Dermis blood vessel endothelial cell (primary cell): ENCODE measurements around the gene TMUB1. TPM values are rescaled to one million over a fixed set of nuclear protein-coding genes. Genes with fewer than 3 reads are reported as not detected.

ENCODE experiments used
- DNase-seq: peaks from one replicate; pipeline ENCODE4 v3.0.0; 2010
- total RNA-seq: library from RNA; depleted of rRNA; stranded (reverse); fragments of >200 nt; gene quantifications from 2 replicates; pipeline ENCODE4 v1.2.3, GENCODE V29; 2014

TMUB1 gene
- total RNA-seq, 1 donor from 2014 or later = 28.4 TPM

GRCh38 chr7:151121380-151122170, 38.3 kb upstream of the TMUB1 start:
- DNase-seq = peak; percentile 23

DNA sequence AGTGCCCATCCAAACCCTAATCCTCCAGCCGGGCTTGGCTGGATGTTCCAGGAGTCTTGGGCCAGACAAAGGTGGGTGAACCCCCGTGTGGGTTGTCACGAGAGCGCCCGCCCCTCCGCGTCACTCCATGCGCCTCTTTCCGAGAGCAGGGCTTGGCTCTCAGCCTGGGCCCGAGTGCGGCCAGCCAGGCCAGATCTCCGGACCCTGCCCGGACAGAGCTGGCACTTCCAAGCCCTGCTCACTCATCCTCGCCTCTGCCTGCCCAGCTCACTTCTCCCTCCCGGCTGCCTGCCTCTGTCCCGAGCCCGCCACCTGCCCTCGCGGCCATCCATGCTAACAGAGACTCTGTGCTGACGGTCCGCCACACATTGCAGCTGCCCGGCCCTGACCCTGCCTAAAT, 37.6 kb upstream of the TMUB1 start:
- no peak for DNase-seq

DNA sequence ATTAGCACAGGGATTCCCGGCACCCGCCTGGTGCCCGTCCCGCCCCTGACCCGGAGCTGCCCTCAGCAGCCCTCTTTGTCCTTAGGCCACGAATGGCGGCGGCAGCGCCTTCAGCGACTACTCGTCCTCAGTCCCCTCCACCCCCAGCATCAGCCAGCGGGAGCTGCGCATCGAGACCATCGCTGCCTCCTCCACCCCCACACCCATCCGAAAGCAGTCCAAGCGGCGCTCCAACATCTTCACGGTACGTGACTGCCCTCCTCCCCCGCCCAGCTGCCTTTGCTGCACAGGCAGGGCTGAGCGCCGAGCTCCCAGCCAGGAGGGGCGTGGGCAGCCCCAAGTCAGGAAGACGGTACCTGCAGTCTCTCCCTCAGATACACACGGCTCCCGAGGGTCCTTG, 36.6 kb upstream of the TMUB1 start:
- no peak for DNase-seq

DNA sequence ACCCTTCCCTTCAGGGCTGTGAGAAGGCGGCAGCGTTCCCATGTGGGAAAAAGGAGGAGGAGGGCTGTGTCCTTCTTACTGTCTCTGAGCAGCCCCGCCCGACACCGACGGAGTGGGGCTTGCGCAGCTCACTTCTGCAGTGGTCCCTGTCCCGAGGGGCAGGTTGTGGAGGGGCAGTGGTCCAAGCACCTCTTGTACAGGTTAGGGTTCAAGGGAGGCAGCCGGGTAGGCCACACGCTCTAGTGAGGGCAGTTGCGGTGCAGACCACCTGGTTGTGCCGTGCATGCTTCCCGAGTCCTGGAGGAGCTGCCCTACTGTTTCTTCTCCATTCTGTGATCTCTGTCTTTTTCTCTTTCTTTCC, 35.7 kb upstream of the TMUB1 start:
- DNase-seq = no peak

DNA sequence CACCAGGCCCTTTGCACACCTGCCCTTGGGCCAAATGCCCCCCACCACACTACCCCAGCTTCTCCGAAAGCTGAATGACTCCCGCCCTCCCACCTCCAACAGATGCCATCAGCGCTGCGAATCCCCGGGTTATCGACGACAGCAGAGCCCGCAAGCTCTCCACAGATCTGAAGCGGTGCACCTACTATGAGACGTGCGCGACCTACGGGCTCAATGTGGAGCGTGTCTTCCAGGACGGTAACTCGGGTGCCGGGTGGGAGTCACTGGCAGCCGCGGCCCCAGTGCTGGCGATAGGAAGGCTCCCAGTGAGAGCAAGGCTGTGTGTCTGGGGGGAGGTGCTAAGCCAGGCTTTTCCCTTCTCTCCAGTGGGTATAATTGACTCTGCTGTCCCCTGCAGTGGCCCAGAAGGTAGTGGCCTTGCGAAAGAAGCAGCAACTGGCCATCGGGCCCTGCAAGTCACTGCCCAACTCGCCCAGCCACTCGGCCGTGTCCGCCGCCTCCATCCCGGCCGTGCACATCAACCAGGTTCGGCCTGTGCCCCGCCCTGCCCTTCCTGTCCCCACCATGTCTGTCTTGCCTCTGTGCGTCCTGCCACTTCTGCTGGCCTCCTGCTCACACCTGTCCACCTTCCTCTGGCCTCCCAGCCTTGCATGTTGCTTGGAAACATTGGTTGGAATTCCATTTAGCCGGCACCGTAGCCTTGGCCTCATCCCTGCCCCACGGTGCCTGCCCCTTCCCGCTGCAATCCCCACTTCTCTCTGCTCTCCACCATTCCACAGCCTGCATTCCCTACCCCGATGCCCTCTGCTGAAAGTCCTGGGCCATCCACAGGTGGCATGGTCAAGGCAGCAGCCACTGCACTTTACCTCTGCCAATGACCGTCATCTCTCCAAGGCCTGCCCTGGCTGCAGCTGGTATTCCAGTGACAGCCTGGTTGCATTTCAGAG, 35.1 kb upstream of the TMUB1 start:
- DNase-seq = no peak

DNA sequence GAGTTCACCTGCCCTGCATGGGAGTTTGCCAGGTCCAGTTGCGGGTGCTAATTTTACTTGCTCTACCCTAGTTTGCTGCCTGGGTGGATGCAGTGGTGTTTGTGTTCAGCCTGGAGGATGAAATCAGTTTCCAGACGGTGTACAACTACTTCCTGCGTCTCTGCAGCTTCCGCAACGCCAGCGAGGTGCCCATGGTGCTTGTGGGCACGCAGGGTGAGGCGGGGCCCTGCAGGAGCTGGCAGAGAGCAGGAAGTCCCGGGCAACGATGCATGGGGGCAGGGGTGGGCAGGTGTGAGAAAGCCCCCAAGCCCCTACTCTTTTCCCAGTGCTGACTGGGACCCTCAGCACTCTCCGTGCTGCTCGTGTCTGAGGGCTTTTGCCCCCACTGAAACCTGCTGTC, 34.3 kb upstream of the TMUB1 start:
- DNase-seq = no peak

DNA sequence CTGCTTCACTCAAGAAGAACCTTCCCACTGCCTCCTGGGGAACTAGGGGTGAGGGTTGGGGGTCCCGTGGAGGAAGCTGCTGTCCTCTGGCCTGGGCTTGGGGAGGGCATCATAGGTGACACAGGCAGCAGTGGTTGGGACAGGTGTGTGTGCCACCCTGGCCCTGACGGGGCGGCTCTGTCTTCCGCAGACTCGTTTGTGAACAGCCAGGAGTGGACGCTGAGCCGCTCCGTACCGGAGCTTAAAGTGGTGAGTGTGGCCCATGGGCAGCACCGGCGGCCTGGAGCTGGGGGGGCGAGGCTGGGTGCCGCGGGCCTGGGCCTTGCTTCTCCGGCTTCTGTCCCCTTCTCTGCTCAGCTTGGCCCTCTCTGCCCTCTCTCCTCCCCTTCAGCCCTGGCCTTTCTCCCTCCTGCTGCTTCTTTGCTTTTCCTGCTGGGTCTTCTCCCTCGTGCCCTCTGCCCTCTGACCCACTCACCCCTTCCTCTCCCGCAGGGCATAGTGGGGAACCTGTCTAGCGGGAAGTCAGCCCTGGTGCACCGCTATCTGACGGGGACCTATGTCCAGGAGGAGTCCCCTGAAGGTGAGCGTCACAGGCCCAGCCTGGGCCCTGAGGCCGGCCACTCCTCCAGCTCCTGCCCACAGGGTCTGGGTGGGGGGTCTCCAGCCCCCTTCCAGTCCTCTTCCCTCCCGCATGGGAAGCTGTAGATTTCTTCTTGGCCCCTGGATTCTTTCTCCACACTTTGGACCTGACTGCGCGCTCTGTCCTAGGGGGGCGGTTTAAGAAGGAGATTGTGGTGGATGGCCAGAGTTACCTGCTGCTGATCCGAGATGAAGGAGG, 33.5 kb upstream of the TMUB1 start:
- no peak for DNase-seq

DNA sequence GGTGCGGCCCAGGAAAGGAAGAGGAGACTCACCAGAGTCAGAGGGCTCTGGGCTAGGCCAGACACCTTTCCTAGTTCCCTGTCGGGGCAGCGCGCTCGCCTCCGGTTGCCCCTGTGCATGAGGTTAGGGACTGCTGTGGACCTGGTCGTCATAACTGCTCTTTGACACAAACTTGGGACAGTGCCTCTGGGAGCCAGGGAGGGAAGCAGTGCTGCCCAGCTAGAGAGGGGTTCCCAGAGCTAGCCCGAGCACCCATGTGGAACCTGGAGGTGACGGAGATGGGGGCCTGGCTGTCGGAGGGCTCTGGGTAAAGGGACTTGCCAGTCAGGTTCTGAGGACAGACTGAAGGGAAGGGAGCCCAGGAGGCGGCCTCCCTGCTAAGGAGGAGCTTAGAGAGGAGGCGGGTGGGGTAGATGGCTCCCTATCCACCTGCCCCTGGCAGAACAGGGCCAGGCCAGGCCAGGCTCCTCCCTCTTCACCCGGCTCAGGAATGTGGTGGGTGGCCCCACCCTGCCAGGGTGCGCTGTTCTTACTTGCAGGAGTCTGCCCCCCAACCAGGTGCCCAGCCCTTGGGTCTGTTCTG, 32.6 kb upstream of the TMUB1 start:
- no peak for DNase-seq

DNA sequence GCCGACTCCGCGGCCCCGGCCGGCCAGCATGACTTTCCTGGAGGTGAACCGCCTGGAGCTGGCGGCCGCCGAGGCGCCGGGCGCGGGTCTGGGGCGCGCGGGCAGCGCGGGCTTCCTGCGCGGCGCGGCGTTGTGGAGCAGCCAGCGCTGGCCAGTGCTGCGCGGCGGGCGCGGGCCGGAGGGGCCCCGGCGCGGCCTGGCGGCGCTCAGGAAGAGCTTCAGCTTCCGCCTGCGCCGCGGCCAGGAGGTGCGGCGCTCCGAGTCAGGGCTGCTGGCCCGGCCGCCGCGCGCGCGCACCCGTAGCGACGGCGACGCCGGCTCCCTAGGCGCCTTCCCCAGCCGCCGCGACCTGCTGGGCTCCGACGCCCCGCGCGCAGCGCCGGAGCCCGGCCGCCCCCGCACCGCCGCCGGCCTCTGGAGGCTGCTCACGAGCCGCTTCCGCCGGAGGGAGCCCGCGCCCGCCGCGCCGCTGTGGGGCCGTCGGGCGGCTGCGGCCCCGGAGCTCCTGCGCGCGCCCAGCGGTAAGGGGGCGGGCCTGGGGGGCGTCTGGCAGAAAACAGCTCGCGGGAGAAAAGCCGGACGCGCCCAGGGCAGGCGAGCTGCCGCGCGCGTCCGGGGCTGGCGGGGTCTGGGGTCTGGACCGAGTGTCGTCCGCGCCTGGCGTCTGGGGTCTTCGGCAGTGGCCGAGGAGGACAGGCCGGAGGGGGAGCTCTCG, 32.0 kb upstream of the TMUB1 start:
- DNase-seq = peak; percentile 66

- peak; percentile 42 for DNase-seq
Observed at GRCh38 chr7:151114151-151115090, 31.1 kb upstream of the TMUB1 start.

DNA sequence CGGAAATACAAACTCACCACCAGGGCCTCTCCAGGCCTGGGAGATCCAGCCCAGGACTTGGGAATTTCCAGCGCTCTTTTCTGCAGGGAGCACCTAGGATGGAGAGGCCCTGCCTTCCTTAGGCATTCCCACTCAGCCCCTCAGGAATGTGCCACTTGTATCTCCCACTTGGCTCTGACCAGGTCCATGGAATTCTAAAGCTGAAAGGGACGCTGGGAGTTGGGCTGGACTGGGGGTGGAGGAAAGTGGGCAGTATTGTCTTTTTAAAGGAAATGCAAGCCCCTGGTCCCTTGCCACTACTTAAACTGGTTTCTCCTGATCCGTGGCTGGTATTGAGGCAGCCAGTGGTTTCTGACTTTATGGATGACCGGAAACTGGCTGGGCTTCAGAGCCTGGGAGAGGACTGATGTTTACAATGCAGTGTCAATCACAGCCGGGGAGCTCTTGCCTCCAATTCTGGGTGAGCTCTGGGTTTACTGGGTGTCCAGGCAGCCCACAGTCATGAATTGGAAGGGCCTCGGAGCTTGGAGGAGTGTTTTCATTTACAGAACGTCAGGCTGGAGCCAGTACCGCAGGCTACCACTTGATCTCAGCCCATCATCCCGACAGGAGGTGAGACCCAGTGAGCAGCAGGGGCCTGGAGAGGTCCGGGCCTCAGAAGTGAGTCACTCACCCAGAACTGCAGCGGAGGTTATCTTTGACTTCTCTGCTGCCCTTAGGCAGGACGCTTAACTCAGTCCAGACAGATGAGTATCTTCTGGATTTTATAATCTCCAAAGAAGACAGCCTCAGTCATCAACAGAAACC, 30.3 kb upstream of the TMUB1 start:
- DNase-seq = peak; percentile 61

GRCh38 chr7:151110941-151111645, 27.8 kb upstream of the TMUB1 start:
- DNase-seq = peak; percentile 87

- no peak for DNase-seq
Observed at GRCh38 chr7:151110236-151110940, 27.1 kb upstream of the TMUB1 start.

- DNase-seq = no peak
Observed at GRCh38 chr7:151109094-151110048, 26.1 kb upstream of the TMUB1 start.

DNA sequence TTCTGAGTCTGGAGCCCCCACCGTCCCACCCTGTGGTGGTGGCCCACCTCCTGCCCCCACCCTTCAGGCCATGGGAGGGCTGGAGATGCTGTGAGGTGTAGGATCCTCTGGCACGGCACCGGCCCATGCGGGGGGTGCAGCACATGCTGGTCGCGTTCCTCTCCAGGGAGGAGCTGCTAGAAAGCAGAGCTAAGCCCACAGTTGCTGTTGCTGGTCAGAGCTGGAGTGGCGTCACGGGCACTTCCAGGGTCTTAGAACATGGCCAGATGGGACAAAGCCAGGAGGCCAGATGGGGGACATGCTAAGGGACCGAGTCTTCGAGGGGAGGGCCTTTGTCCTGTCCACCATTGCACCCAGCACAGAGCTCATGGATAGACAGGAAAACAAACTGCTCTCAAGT, 24.6 kb upstream of the TMUB1 start:
- no peak for DNase-seq

- peak; percentile 86 for DNase-seq
Observed at GRCh38 chr7:151104411-151105235, 21.3 kb upstream of the TMUB1 start.
